Measurements from ENCODE around the gene A4GNT.
"Not testable (repeated sequence)": the region's sequence is repeated elsewhere in the genome, so short reads cannot be mapped to it uniquely, and the experiment has no call there.

Gene A4GNT

DNA sequence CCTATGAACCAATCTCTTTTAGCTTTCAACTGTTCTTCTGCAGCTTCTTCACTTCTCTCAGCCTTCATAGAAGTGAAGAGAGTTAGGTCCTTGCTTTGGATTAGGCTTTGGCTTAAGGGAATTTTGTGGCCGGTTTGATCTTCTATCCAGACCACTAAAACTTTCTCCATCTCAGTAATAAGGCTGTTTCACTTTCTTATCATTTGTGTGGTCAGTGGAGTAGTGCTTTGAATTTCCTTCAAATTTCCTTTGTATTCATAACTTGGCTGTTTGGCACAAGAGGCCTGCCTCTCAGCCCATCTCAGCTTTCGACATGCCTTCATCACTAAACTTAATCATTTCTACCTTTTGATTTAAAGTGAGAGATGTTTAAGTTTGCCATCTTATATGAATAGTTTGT lies 38.5 kb downstream of the A4GNT start:
- no peak overlapping the region for H3K27ac ChIP-seq (ENCODE audit: low read length)
- H3K4me1 ChIP-seq (ENCODE audit: control insufficient read depth in 1 of 2, insufficient read depth in 2 of 2, low read length in 2 of 2), result no peaks in the 10 kb centered on the region
- H3K36me3 ChIP-seq (ENCODE audit: control insufficient read depth in 1 of 2, insufficient read depth in 2 of 2, low read length in 2 of 2), result peaks cover 18 to 40% of the 10 kb centered on the region in 2 donors
- no peak overlapping the region for H3K4me3 ChIP-seq (ENCODE audit: low read depth in 1 of 2, low read length in 2 of 2)
- no peaks in the 10 kb centered on the region for H3K9me3 ChIP-seq (ENCODE audit: control insufficient read depth in 1 of 2, low read length in 2 of 2)
- no peaks in the 10 kb centered on the region for H3K27me3 ChIP-seq (ENCODE audit: low read depth, low read length)

DNA sequence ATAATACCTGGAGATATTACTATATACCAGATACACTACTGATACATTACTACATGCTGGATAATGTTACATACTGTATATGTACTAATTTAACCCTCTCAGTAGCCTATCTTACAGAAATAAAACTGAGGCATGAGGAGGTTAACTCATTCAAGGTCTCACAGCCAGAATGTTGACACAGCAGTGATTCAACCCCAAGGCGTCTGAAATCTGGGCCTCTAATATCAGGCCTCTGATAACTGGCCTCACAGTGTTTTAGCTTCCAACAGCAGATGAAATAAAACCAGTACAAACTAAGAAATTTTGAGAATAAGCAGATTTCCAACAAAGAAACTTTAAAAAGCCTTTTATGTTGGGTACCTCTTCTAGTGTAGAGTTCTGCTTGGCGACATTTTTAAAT lies 40.2 kb downstream of the A4GNT start:
- H3K4me1 ChIP-seq (ENCODE audit: control insufficient read depth in 1 of 2, insufficient read depth in 2 of 2, low read length in 2 of 2), result no peaks in the 10 kb centered on the region
- peaks cover 24 to 47% of the 10 kb centered on the region in 2 donors for H3K36me3 ChIP-seq (ENCODE audit: control insufficient read depth in 1 of 2, insufficient read depth in 2 of 2, low read length in 2 of 2)
- no peak overlapping the region for H3K27ac ChIP-seq (ENCODE audit: low read length)
- no peaks in the 10 kb centered on the region for H3K9me3 ChIP-seq (ENCODE audit: control insufficient read depth in 1 of 2, low read length in 2 of 2)
- no peaks in the 10 kb centered on the region for H3K27me3 ChIP-seq (ENCODE audit: low read depth, low read length)
- no peak overlapping the region for H3K4me3 ChIP-seq (ENCODE audit: low read depth in 1 of 2, low read length in 2 of 2)

DNA sequence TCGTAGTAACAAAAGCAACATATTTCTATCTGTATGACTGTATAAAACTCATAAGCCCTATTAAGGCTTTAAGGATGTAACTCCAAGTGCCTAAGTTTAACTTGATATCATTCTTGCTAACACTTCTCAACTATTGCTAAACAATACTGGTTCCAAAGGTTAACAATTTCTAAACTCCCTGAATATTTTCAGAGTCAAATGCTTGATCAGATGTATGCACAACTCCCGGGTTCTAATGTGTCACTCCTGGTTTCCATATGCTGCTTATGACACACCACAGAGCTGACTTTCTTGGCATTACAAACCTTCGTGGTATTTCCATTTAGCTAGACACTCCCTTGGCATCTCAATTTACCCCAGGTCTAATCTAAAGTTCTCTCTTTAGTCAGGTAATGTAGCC lies 43.1 kb downstream of the A4GNT start:
- Histone ChIP-seq H3K9me3 (ENCODE audit: control insufficient read depth in 1 of 2, low read length in 2 of 2) (no peaks in the 10 kb centered on the region), H3K4me3 (ENCODE audit: low read depth in 1 of 2, low read length in 2 of 2) (no peak overlapping the region), H3K36me3 (ENCODE audit: control insufficient read depth in 1 of 2, insufficient read depth in 2 of 2, low read length in 2 of 2) (peaks cover 28 to 47% of the 10 kb centered on the region in 2 donors), H3K4me1 (ENCODE audit: control insufficient read depth in 1 of 2, insufficient read depth in 2 of 2, low read length in 2 of 2) (no peaks in the 10 kb centered on the region), H3K27ac (ENCODE audit: low read length) (no peak overlapping the region), H3K27me3 (ENCODE audit: low read depth, low read length) (no peaks in the 10 kb centered on the region)

DNA sequence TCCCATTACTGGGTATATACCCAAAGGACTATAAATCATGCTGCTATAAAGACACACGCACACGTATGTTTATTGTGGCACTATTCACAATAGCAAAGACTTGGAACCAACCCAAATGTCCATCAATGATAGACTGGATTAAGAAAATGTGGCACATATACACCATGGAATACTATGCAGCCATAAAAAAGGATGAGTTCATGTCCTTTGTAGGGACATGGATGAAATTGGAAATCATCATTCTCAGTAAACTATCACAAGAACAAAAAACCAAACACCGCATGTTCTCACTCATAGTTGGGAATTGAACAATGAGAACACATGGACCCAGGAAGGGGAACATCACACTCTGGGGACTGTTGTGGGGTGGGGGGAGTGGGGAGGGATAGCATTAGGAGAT lies 46.4 kb downstream of the A4GNT start:
- H3K4me1 ChIP-seq (ENCODE audit: control insufficient read depth in 1 of 2, insufficient read depth in 2 of 2, low read length in 2 of 2); H3K27ac ChIP-seq (ENCODE audit: low read length); H3K9me3 ChIP-seq (ENCODE audit: control insufficient read depth in 1 of 2, low read length in 2 of 2); H3K27me3 ChIP-seq (ENCODE audit: low read depth, low read length); H3K4me3 ChIP-seq (ENCODE audit: low read depth in 1 of 2, low read length in 2 of 2): not testable (repeated sequence)
- peaks cover 28 to 49% of the 10 kb centered on the region in 2 donors for H3K36me3 ChIP-seq (ENCODE audit: control insufficient read depth in 1 of 2, insufficient read depth in 2 of 2, low read length in 2 of 2)

GRCh38 chr3:138084196-138084595 lies 48.0 kb downstream of the A4GNT start:
- Histone ChIP-seq H3K9me3 (ENCODE audit: control insufficient read depth in 1 of 2, low read length in 2 of 2) (no peaks in the 10 kb centered on the region), H3K27ac (ENCODE audit: low read length) (no peak overlapping the region), H3K27me3 (ENCODE audit: low read depth, low read length) (no peaks in the 10 kb centered on the region), H3K4me1 (ENCODE audit: control insufficient read depth in 1 of 2, insufficient read depth in 2 of 2, low read length in 2 of 2) (no peaks in the 10 kb centered on the region), H3K36me3 (ENCODE audit: control insufficient read depth in 1 of 2, insufficient read depth in 2 of 2, low read length in 2 of 2) (peaks cover 28 to 51% of the 10 kb centered on the region in 2 donors), H3K4me3 (ENCODE audit: low read depth in 1 of 2, low read length in 2 of 2) (no peak overlapping the region)

DNA sequence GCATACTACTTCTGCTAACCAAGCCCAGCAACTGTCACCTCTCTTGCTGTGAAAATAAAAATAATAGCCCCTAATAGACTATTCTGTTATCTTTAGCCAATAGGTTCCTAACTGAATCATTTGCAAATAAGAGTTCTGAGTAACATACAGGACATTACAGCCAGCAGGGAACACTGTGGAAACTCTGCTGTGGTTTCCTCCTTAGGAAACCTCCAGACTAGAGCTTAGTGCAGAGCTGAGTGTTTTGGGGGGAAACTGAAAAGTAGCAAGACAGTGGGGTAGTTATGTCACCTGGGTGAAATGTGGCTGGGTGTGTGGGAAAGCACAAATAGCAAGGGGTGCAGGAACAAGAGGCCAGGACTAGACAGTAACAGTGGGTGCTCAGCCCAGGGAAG lies 49.2 kb downstream of the A4GNT start:
- H3K4me3 ChIP-seq (ENCODE audit: low read depth in 1 of 2, low read length in 2 of 2), result no peak overlapping the region
- peaks cover 28 to 56% of the 10 kb centered on the region in 2 donors for H3K36me3 ChIP-seq (ENCODE audit: control insufficient read depth in 1 of 2, insufficient read depth in 2 of 2, low read length in 2 of 2)
- peak overlapping the region; percentile 59 for H3K27ac ChIP-seq (ENCODE audit: low read length)
- no peaks in the 10 kb centered on the region for H3K27me3 ChIP-seq (ENCODE audit: low read depth, low read length)
- no peaks in the 10 kb centered on the region for H3K9me3 ChIP-seq (ENCODE audit: control insufficient read depth in 1 of 2, low read length in 2 of 2)
- H3K4me1 ChIP-seq (ENCODE audit: control insufficient read depth in 1 of 2, insufficient read depth in 2 of 2, low read length in 2 of 2), result no peaks in the 10 kb centered on the region

DNA sequence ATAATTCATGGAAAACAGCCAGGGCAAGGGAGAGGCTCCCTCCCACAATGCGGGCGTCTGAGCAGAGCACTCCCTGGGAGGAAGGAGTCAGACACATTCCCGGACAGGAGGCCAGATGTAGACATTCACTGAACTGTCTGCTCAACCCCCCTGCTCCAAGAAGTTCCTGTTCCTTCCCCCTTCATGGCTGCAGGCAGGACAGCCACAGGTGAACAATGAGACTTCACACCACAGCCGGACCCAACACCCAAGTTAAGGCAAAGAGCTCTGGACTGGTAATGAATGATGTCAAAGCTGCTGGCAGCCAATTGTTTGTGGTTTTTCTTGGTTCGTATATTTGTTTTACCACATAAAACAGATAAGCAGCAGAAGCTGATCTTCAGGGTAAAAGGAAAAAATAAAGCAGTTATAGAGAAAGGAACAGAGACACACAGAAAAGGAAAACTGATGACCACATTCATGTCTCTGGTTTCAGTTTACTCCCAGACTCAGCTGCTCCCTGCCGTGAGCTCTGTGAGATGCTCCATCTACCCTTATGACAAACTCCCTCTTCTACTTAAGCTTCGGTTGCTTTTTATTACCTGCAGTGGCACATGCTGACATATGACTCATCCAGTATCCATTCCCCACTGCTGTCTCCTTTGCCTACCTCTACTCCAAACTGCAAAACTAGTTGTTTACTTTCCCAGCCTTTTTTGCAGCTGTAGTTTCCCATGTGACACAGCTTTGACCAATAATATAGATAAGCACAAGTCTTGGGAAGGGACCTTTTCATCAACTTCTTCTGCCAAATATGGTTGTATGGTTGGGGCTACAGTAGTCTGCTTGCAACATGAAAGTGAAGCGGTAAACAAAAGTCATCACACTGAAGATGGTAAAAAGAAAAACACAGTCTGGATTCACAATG lies 49.9 kb downstream of the A4GNT start:
- Histone ChIP-seq H3K4me3 (ENCODE audit: low read depth in 1 of 2, low read length in 2 of 2) (peak overlapping the region in 1 of 2 donors; percentile 37), H3K36me3 (ENCODE audit: control insufficient read depth in 1 of 2, insufficient read depth in 2 of 2, low read length in 2 of 2) (peaks cover 28 to 56% of the 10 kb centered on the region in 2 donors), H3K27me3 (ENCODE audit: low read depth, low read length) (no peaks in the 10 kb centered on the region), H3K27ac (ENCODE audit: low read length) (peak overlapping the region; percentile 59), H3K4me1 (ENCODE audit: control insufficient read depth in 1 of 2, insufficient read depth in 2 of 2, low read length in 2 of 2) (no peaks in the 10 kb centered on the region), H3K9me3 (ENCODE audit: control insufficient read depth in 1 of 2, low read length in 2 of 2) (no peaks in the 10 kb centered on the region)

GRCh38 chr3:138081371-138082084 lies 50.7 kb downstream of the A4GNT start:
- Histone ChIP-seq H3K36me3 (ENCODE audit: control insufficient read depth in 1 of 2, insufficient read depth in 2 of 2, low read length in 2 of 2) (peaks cover 27 to 56% of the 10 kb centered on the region in 2 donors), H3K4me3 (ENCODE audit: low read depth in 1 of 2, low read length in 2 of 2) (no peak overlapping the region), H3K27me3 (ENCODE audit: low read depth, low read length) (no peaks in the 10 kb centered on the region), H3K4me1 (ENCODE audit: control insufficient read depth in 1 of 2, insufficient read depth in 2 of 2, low read length in 2 of 2) (no peaks in the 10 kb centered on the region), H3K9me3 (ENCODE audit: control insufficient read depth in 1 of 2, low read length in 2 of 2) (no peaks in the 10 kb centered on the region), H3K27ac (ENCODE audit: low read length) (peak overlapping the region; percentile 59)

- no peaks in the 10 kb centered on the region for H3K27me3 ChIP-seq (ENCODE audit: low read depth, low read length)
- H3K4me3 ChIP-seq (ENCODE audit: low read depth in 1 of 2, low read length in 2 of 2), result no peak overlapping the region
- no peaks in the 10 kb centered on the region for H3K9me3 ChIP-seq (ENCODE audit: control insufficient read depth in 1 of 2, low read length in 2 of 2)
- no peak overlapping the region for H3K27ac ChIP-seq (ENCODE audit: low read length)
- H3K4me1 ChIP-seq (ENCODE audit: control insufficient read depth in 1 of 2, insufficient read depth in 2 of 2, low read length in 2 of 2), result no peaks in the 10 kb centered on the region
- H3K36me3 ChIP-seq (ENCODE audit: control insufficient read depth in 1 of 2, insufficient read depth in 2 of 2, low read length in 2 of 2), result peaks cover 24 to 63% of the 10 kb centered on the region in 2 donors
These were observed 52.3 kb downstream of the A4GNT start for GRCh38 chr3:138079901-138080300.

GRCh38 chr3:138078901-138079344 lies 53.3 kb downstream of the A4GNT start:
- Histone ChIP-seq H3K27ac (ENCODE audit: low read length) (no peak overlapping the region), H3K4me3 (ENCODE audit: low read depth in 1 of 2, low read length in 2 of 2) (no peak overlapping the region), H3K36me3 (ENCODE audit: control insufficient read depth in 1 of 2, insufficient read depth in 2 of 2, low read length in 2 of 2) (peaks cover 16 to 59% of the 10 kb centered on the region in 2 donors), H3K9me3 (ENCODE audit: control insufficient read depth in 1 of 2, low read length in 2 of 2) (no peaks in the 10 kb centered on the region), H3K4me1 (ENCODE audit: control insufficient read depth in 1 of 2, insufficient read depth in 2 of 2, low read length in 2 of 2) (no peaks in the 10 kb centered on the region), H3K27me3 (ENCODE audit: low read depth, low read length) (no peaks in the 10 kb centered on the region)

DNA sequence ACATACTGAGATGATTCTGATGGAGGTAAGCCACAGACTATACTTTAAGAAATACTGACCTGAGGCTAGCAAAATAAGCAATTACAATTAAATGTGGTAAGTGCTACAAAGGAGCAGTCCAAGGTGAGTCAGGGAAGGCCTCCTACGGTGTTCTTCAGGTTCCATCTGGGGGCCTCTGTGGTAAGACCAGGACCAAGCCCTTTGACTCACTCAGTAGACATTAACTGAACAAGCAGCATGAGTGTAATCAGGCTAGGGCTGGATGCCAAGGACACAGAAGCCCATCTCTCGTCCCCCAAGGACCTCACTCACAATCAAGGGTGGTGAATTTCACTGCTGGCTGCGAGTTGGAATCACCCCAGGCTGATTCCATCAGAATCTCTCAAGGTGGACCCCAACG lies 54.1 kb downstream of the A4GNT start:
- H3K27me3 ChIP-seq (ENCODE audit: low read depth, low read length), result no peaks in the 10 kb centered on the region
- no peaks in the 10 kb centered on the region for H3K9me3 ChIP-seq (ENCODE audit: control insufficient read depth in 1 of 2, low read length in 2 of 2)
- H3K4me1 ChIP-seq (ENCODE audit: control insufficient read depth in 1 of 2, insufficient read depth in 2 of 2, low read length in 2 of 2), result no peaks in the 10 kb centered on the region
- no peak overlapping the region for H3K27ac ChIP-seq (ENCODE audit: low read length)
- H3K36me3 ChIP-seq (ENCODE audit: control insufficient read depth in 1 of 2, insufficient read depth in 2 of 2, low read length in 2 of 2), result peaks cover 14 to 57% of the 10 kb centered on the region in 2 donors
- H3K4me3 ChIP-seq (ENCODE audit: low read depth in 1 of 2, low read length in 2 of 2), result no peak overlapping the region

All from muscle layer of duodenum (tissue), 2 donors.